HEK293 (cell line): ENCODE results near the gene DGKH.
A peak's percentile ranks its signal among the peaks of the same experiment; 100 is the strongest.

Experiments used
- HOXC10 ChIP-seq: sonication (generic); formaldehyde crosslinking; IDR thresholded peaks from 2 replicates; pipeline ENCODE4 v1.8.1; 2023; ENCODE audit warnings: mild to moderate bottlenecking, missing genetic modification reagents
- HOXD13 ChIP-seq: sonication (generic); formaldehyde crosslinking; IDR thresholded peaks from 2 replicates; pipeline ENCODE4 v1.8.0; 2022; ENCODE audit warnings: missing genetic modification reagents, borderline replicate concordance
- KLF10 ChIP-seq: fragments of 450-650 bp; IDR thresholded peaks from 2 replicates; pipeline ENCODE4 v1.5.1; 2018; ENCODE audit warnings: missing biosample characterization, mild to moderate bottlenecking, missing genetic modification characterization
- REPIN1 ChIP-seq: fragments of 450-650 bp; formaldehyde crosslinking; IDR thresholded peaks from 2 replicates; pipeline ENCODE4 v1.5.1; 2017; ENCODE audit warnings: missing biosample characterization, missing genetic modification characterization, low read depth
- SCRT1 ChIP-seq: fragments of 450-650 bp; formaldehyde crosslinking; IDR thresholded peaks from 2 replicates; pipeline ENCODE4 v1.5.1; 2016; ENCODE audit warnings: missing biosample characterization, missing genetic modification characterization, borderline replicate concordance
- YY2 ChIP-seq: fragments of 450-650 bp; formaldehyde crosslinking; IDR thresholded peaks from 2 replicates; pipeline ENCODE4 v1.5.1; 2016; ENCODE audit warnings: missing biosample characterization, missing genetic modification characterization
- ZNF112 ChIP-seq: fragments of 450-650 bp; formaldehyde crosslinking; IDR thresholded peaks from 2 replicates; pipeline ENCODE4 v1.5.0; 2017; ENCODE audit warnings: missing biosample characterization, missing genetic modification characterization
- ZNF133 ChIP-seq: fragments of 450-650 bp; formaldehyde crosslinking; IDR thresholded peaks from 2 replicates; pipeline ENCODE4 v1.5.1; 2016; ENCODE audit warnings: missing biosample characterization, missing genetic modification characterization
- ZNF138 ChIP-seq: fragments of 450-650 bp; formaldehyde crosslinking; IDR thresholded peaks from 2 replicates; pipeline ENCODE4 v1.5.1; 2016; ENCODE audit warnings: missing biosample characterization, missing genetic modification characterization, borderline replicate concordance
- ZNF16 ChIP-seq: fragments of 450-650 bp; formaldehyde crosslinking; IDR thresholded peaks from 2 replicates; pipeline ENCODE4 v1.5.1; 2016; ENCODE audit warnings: low read depth, missing biosample characterization, missing genetic modification characterization
- ZNF221 ChIP-seq: fragments of 450-650 bp; formaldehyde crosslinking; IDR thresholded peaks from 2 replicates; pipeline ENCODE4 v1.5.1; 2017; ENCODE audit warnings: missing biosample characterization, missing genetic modification characterization, borderline replicate concordance
- ZNF292 ChIP-seq: fragments of 450-650 bp; formaldehyde crosslinking; IDR thresholded peaks from 2 replicates; pipeline ENCODE4 v1.5.1; 2016; ENCODE audit warnings: low read depth, missing biosample characterization, missing genetic modification characterization, borderline replicate concordance
- ZNF354C ChIP-seq: fragments of 450-650 bp; formaldehyde crosslinking; IDR thresholded peaks from 2 replicates; pipeline ENCODE4 v1.5.1; 2016; ENCODE audit warnings: missing biosample characterization, missing genetic modification characterization, low read depth, borderline replicate concordance
- ZNF404 ChIP-seq: fragments of 450-650 bp; formaldehyde crosslinking; IDR thresholded peaks from 2 replicates; pipeline ENCODE4 v1.5.1; 2017; ENCODE audit warnings: missing biosample characterization, missing genetic modification characterization
- ZNF423 ChIP-seq: fragments of 450-650 bp; formaldehyde crosslinking; IDR thresholded peaks from 2 replicates; pipeline ENCODE4 v1.5.1; 2016; ENCODE audit warnings: missing biosample characterization, missing genetic modification characterization
- ZNF473 ChIP-seq: fragments of 450-650 bp; formaldehyde crosslinking; IDR thresholded peaks from 2 replicates; pipeline ENCODE4 v1.5.1; 2017; ENCODE audit warnings: missing biosample characterization, missing genetic modification characterization
- ZNF501 ChIP-seq: fragments of 450-650 bp; formaldehyde crosslinking; IDR thresholded peaks from 2 replicates; pipeline ENCODE4 v1.5.1; 2016; ENCODE audit warnings: missing biosample characterization, missing genetic modification characterization
- ZNF521 ChIP-seq: fragments of 450-650 bp; formaldehyde crosslinking; IDR thresholded peaks from 2 replicates; pipeline ENCODE4 v1.5.1; 2017; ENCODE audit warnings: missing biosample characterization, mild to moderate bottlenecking, missing genetic modification characterization
- ZNF548 ChIP-seq: fragments of 450-650 bp; formaldehyde crosslinking; IDR thresholded peaks from 2 replicates; pipeline ENCODE4 v1.5.1; 2016; ENCODE audit warnings: missing biosample characterization, missing genetic modification characterization
- ZNF561 ChIP-seq: fragments of 450-650 bp; IDR thresholded peaks from 2 replicates; pipeline ENCODE4 v1.5.1; 2018; ENCODE audit warnings: missing biosample characterization, missing genetic modification characterization, borderline replicate concordance
- ZNF600 ChIP-seq: fragments of 450-650 bp; formaldehyde crosslinking; IDR thresholded peaks from 2 replicates; pipeline ENCODE4 v1.5.1; 2016; ENCODE audit warnings: missing biosample characterization, missing genetic modification characterization
- ZNF623 ChIP-seq: fragments of 450-650 bp; formaldehyde crosslinking; IDR thresholded peaks from 2 replicates; pipeline ENCODE4 v1.5.1; 2016; ENCODE audit warnings: missing biosample characterization, missing genetic modification characterization
- ZNF660 ChIP-seq: fragments of 450-650 bp; IDR thresholded peaks from 2 replicates; pipeline ENCODE4 v1.5.1; 2018; ENCODE audit warnings: missing biosample characterization, mild to moderate bottlenecking, missing genetic modification characterization
- ZNF747 ChIP-seq: fragments of 450-650 bp; formaldehyde crosslinking; IDR thresholded peaks from 2 replicates; pipeline ENCODE4 v1.5.1; 2016; ENCODE audit warnings: missing biosample characterization, missing genetic modification characterization
- ZSCAN16 ChIP-seq: fragments of 450-650 bp; formaldehyde crosslinking; IDR thresholded peaks from 2 replicates; pipeline ENCODE4 v1.5.1; 2016; ENCODE audit warnings: missing biosample characterization, missing genetic modification characterization
- TF ChIP-seq, protein P1 (sequence below): fragments of 450-650 bp; formaldehyde crosslinking; IDR thresholded peaks from 2 replicates; pipeline ENCODE4 v1.5.1; 2016; ENCODE audit warnings: missing biosample characterization, missing genetic modification characterization, borderline replicate concordance
- TF ChIP-seq, protein P2 (sequence below): fragments of 450-650 bp; formaldehyde crosslinking; IDR thresholded peaks from 2 replicates; pipeline ENCODE4 v1.5.1; 2017; ENCODE audit warnings: missing biosample characterization, missing genetic modification characterization
- TF ChIP-seq, protein P3 (sequence below): fragments of 450-650 bp; formaldehyde crosslinking; IDR thresholded peaks from 2 replicates; pipeline ENCODE4 v1.5.1; 2017; ENCODE audit warnings: missing biosample characterization, missing genetic modification characterization
- TF ChIP-seq, protein P4 (sequence below): IDR thresholded peaks from 2 replicates; pipeline ENCODE4 v1.6.1; 2011; ENCODE audit warnings: mild to moderate bottlenecking, low read depth, low read length, borderline replicate concordance
- TF ChIP-seq, protein P5 (sequence below): fragments of 450-650 bp; formaldehyde crosslinking; IDR thresholded peaks from 2 replicates; pipeline ENCODE4 v1.5.1; 2016; ENCODE audit warnings: missing biosample characterization, missing genetic modification characterization

The DGKH gene

DNA sequence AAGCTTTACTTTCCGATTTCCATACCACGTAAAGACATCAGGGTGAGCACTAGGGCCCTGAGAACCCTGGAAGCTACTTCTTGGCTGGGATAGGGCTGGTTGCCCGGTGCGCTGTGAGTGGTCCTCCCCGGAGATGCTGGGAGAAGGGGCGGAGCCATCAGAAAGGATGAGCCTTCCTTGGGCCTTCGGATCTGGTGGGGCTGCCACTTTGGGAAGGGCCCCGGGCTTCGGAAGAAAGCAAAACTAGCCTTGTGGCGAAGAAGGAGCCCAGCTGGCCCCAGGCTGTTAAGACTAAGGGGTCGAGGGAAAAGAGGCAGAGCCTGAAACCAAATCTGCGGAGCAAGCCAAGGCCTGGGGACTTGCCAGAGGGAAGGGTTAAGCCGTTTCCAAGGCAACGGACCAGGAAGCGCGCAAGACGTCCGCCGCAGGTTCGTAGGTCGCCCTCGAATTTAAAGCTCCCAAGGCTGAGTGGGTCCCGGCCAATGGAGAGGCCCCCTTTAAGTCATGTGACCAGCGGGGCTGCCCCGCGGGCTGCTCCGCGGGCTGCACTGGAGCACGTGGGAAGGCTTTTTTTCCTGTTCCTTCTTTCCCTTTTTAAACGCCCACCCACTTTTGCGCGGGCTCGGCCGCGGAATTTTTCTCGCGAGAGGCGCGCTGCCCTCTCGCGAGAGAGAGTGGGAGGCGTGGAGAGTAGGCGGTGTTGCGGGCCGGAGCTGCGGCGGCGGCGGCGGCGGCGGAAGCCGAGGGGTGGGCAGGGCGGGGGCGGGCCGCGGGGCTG lies 223.1 kb downstream of the DGKH start (continued):
- TF ChIP-seq, protein P1, sequence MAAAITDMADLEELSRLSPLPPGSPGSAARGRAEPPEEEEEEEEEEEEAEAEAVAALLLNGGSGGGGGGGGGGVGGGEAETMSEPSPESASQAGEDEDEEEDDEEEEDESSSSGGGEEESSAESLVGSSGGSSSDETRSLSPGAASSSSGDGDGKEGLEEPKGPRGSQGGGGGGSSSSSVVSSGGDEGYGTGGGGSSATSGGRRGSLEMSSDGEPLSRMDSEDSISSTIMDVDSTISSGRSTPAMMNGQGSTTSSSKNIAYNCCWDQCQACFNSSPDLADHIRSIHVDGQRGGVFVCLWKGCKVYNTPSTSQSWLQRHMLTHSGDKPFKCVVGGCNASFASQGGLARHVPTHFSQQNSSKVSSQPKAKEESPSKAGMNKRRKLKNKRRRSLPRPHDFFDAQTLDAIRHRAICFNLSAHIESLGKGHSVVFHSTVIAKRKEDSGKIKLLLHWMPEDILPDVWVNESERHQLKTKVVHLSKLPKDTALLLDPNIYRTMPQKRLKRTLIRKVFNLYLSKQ (tag by site-specific recombination) = no peak
- TF ChIP-seq ZNF660 (tag by site-specific recombination) (peak; percentile 14), ZNF747 (tag by site-specific recombination) (no peak), ZNF292 (no peak), ZNF112 (tag by site-specific recombination) (no peak), YY2 (tag by site-specific recombination) (no peak), HOXD13 (CRISPR knock-in tag) (no peak), ZSCAN16 (no peak), ZNF423 (no peak), ZNF600 (no peak; the same call in 1 of the 2 replicates), ZNF133 (tag by site-specific recombination) (no peak), HOXC10 (CRISPR knock-in tag) (no peak), ZNF623 (no peak), KLF10 (tag by site-specific recombination) (peak; percentile 79; the same call in 1 of the 2 replicates), ZNF354C (no peak), ZNF404 (tag by site-specific recombination) (no peak), ZNF138 (tag by site-specific recombination) (no peak), SCRT1 (no peak), ZNF561 (tag by site-specific recombination) (peak; percentile 58), ZNF548 (tag by site-specific recombination) (no peak), REPIN1 (tag by site-specific recombination) (no peak), ZNF473 (no peak), ZNF501 (tag by site-specific recombination) (no peak; the same call in 1 of the 2 replicates), ZNF221 (no peak), ZNF16 (tag by site-specific recombination) (no peak), ZNF521 (tag by site-specific recombination) (no peak)
- TF ChIP-seq, protein P2, sequence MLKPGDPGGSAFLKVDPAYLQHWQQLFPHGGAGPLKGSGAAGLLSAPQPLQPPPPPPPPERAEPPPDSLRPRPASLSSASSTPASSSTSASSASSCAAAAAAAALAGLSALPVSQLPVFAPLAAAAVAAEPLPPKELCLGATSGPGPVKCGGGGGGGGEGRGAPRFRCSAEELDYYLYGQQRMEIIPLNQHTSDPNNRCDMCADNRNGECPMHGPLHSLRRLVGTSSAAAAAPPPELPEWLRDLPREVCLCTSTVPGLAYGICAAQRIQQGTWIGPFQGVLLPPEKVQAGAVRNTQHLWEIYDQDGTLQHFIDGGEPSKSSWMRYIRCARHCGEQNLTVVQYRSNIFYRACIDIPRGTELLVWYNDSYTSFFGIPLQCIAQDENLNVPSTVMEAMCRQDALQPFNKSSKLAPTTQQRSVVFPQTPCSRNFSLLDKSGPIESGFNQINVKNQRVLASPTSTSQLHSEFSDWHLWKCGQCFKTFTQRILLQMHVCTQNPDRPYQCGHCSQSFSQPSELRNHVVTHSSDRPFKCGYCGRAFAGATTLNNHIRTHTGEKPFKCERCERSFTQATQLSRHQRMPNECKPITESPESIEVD (tag by site-specific recombination) = no peak; the same call in 1 of the 2 replicates
- TF ChIP-seq, protein P3, sequence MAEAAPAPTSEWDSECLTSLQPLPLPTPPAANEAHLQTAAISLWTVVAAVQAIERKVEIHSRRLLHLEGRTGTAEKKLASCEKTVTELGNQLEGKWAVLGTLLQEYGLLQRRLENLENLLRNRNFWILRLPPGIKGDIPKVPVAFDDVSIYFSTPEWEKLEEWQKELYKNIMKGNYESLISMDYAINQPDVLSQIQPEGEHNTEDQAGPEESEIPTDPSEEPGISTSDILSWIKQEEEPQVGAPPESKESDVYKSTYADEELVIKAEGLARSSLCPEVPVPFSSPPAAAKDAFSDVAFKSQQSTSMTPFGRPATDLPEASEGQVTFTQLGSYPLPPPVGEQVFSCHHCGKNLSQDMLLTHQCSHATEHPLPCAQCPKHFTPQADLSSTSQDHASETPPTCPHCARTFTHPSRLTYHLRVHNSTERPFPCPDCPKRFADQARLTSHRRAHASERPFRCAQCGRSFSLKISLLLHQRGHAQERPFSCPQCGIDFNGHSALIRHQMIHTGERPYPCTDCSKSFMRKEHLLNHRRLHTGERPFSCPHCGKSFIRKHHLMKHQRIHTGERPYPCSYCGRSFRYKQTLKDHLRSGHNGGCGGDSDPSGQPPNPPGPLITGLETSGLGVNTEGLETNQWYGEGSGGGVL (tag by site-specific recombination) = no peak
- TF ChIP-seq, protein P4, sequence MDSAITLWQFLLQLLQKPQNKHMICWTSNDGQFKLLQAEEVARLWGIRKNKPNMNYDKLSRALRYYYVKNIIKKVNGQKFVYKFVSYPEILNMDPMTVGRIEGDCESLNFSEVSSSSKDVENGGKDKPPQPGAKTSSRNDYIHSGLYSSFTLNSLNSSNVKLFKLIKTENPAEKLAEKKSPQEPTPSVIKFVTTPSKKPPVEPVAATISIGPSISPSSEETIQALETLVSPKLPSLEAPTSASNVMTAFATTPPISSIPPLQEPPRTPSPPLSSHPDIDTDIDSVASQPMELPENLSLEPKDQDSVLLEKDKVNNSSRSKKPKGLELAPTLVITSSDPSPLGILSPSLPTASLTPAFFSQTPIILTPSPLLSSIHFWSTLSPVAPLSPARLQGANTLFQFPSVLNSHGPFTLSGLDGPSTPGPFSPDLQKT = no peak
- TF ChIP-seq, protein P5, sequence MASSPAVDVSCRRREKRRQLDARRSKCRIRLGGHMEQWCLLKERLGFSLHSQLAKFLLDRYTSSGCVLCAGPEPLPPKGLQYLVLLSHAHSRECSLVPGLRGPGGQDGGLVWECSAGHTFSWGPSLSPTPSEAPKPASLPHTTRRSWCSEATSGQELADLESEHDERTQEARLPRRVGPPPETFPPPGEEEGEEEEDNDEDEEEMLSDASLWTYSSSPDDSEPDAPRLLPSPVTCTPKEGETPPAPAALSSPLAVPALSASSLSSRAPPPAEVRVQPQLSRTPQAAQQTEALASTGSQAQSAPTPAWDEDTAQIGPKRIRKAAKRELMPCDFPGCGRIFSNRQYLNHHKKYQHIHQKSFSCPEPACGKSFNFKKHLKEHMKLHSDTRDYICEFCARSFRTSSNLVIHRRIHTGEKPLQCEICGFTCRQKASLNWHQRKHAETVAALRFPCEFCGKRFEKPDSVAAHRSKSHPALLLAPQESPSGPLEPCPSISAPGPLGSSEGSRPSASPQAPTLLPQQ (tag by site-specific recombination) = peak; percentile 99
